CD8-positive, alpha-beta memory T cell (primary cell): ENCODE data around the gene USP1. TPM values are rescaled to one million over a fixed set of nuclear protein-coding genes. Genes with fewer than 3 reads are reported as not detected.

Experiments
- CTCF ChIA-PET: fragments of 350-600 bp; sonication (Branson Sonifier 250); formaldehyde crosslinking; loops from one replicate; lab custom pipeline; 2021; ENCODE audit warnings: antibody characterized with exemption; lab: Charles Lee
- POLR2A ChIA-PET: fragments of 350-600 bp; sonication (Branson Sonifier 250); formaldehyde crosslinking; loops from one replicate; lab custom pipeline; 2021; ENCODE audit warnings: antibody characterized with exemption; lab: Charles Lee
- DNase-seq, 5 donors: peaks; one replicate each; pipeline versions ENCODE4 v3.0.0 to v3.0.0-alpha.2; 2020 to 2022; ENCODE audit warnings: mixed read lengths in 1 of 5
- H3K27ac ChIP-seq: one replicate; pipeline ENCODE4 v1.7.0; 2013; ENCODE audit warnings: low read depth, mild to moderate bottlenecking, low read length, moderate library complexity
- H3K27me3 ChIP-seq: 2 replicates; pipeline ENCODE4 v1.7.0; 2013; ENCODE audit warnings: low read length, mild to moderate bottlenecking; ENCODE audit not compliant: insufficient read depth, poor library complexity, severe bottlenecking
- H3K36me3 ChIP-seq: 2 replicates; pipeline ENCODE4 v1.7.0; 2013; ENCODE audit warnings: mild to moderate bottlenecking, low read length, moderate library complexity; ENCODE audit not compliant: insufficient read depth
- H3K4me1 ChIP-seq: 2 replicates; pipeline ENCODE4 v1.7.0; 2013; ENCODE audit warnings: mild to moderate bottlenecking, low read length, moderate library complexity; ENCODE audit not compliant: insufficient read depth
- H3K4me3 ChIP-seq: 2 replicates; pipeline ENCODE4 v1.7.0; 2013; ENCODE audit warnings: mild to moderate bottlenecking, low read length
- H3K9me3 ChIP-seq: 2 replicates; pipeline ENCODE4 v1.7.0; 2013; ENCODE audit warnings: mild to moderate bottlenecking, low read length
- H3K27ac Mint-ChIP-seq, 8 donors: one replicate each; pipeline ENCODE4 v1.8.0; 2020 to 2021; ENCODE audit warnings: mixed read lengths in 8 of 8, mild to moderate bottlenecking in 6 of 8, inconsistent platforms in 3 of 8, moderate library complexity in 3 of 8
- H3K27me3 Mint-ChIP-seq, 2 donors: one replicate each; pipeline ENCODE4 v1.8.0; 2020 to 2021; ENCODE audit warnings: mixed read lengths in 2 of 2, mild to moderate bottlenecking in 1 of 2, moderate library complexity in 1 of 2
- H3K36me3 Mint-ChIP-seq, 3 donors: one replicate each; pipeline ENCODE4 v1.8.0; 2020 to 2021; ENCODE audit warnings: mixed read lengths in 3 of 3, inconsistent platforms in 1 of 3, mild to moderate bottlenecking in 1 of 3
- H3K4me1 Mint-ChIP-seq, 3 donors: one replicate each; pipeline ENCODE4 v1.8.0; 2020 to 2021; ENCODE audit warnings: mixed read lengths in 3 of 3, inconsistent platforms in 1 of 3, mild to moderate bottlenecking in 1 of 3
- H3K4me3 Mint-ChIP-seq, 7 donors: one replicate each; pipeline ENCODE4 v1.8.0; 2020 to 2021; ENCODE audit warnings: mixed read lengths in 7 of 7, mild to moderate bottlenecking in 6 of 7, moderate library complexity in 4 of 7, inconsistent platforms in 2 of 7
- H3K9me3 Mint-ChIP-seq, 5 donors: one replicate each; pipeline ENCODE4 v1.8.0; 2020 to 2022; ENCODE audit warnings: mixed read lengths in 5 of 5, mild to moderate bottlenecking in 3 of 5, moderate library complexity in 2 of 5, inconsistent platforms in 1 of 5
- polyA plus RNA-seq: library from polyadenylated mRNA; unstranded; fragments of 300-500 nt; fragmentation: Illumina TruSeq; gene quantifications from one replicate; pipeline ENCODE4 v1.2.3, GENCODE V29; 2021
- total RNA-seq, 2 experiments: library from RNA; stranded (reverse); gene quantifications; one replicate each; pipeline ENCODE4 v1.2.3, GENCODE V29; 2021

USP1 gene
- total and polyA plus RNA-seq, 3 experiments from 2014 or later, result 28.2 to 106 (median 102) TPM

- H3K9me3 Mint-ChIP-seq, result no peaks in the 10 kb centered on the region
- H3K4me3 Mint-ChIP-seq, result no peak overlapping the region
- peaks cover 7 to 26% (median 15%) of the 10 kb centered on the region in 3 donors for H3K36me3 Mint-ChIP-seq
- Histone ChIP-seq H3K27me3 (no peaks in the 10 kb centered on the region), H3K4me1 (no peaks in the 10 kb centered on the region), H3K9me3 (no peaks in the 10 kb centered on the region), H3K27ac (no peak overlapping the region), H3K36me3 (no peaks in the 10 kb centered on the region), H3K4me3 (no peak overlapping the region)
- H3K27me3 Mint-ChIP-seq, result no peaks in the 10 kb centered on the region
- POLR2A ChIA-PET, result no interaction called here
- no peak overlapping the region for H3K27ac Mint-ChIP-seq
- no peak for DNase-seq
- H3K4me1 Mint-ChIP-seq, result no peaks in the 10 kb centered on the region
- CTCF ChIA-PET, result no interaction called here
Measured at GRCh38 chr1:62476525-62477219, 39.8 kb downstream of the USP1 start.

GRCh38 chr1:62481681-62482080 is 44.8 kb downstream of the USP1 start:
- no peaks in the 10 kb centered on the region for H3K4me1 Mint-ChIP-seq
- peaks cover 0 to 3% of the 10 kb centered on the region in 2 donors for H3K27me3 Mint-ChIP-seq
- Histone ChIP-seq H3K27me3 (no peaks in the 10 kb centered on the region), H3K27ac (no peak overlapping the region), H3K36me3 (no peaks in the 10 kb centered on the region), H3K4me1 (no peaks in the 10 kb centered on the region), H3K9me3 (no peaks in the 10 kb centered on the region), H3K4me3 (no peak overlapping the region)
- H3K36me3 Mint-ChIP-seq, result peaks cover 0 to 12% (median 0%) of the 10 kb centered on the region in 3 donors
- no peak overlapping the region for H3K27ac Mint-ChIP-seq
- CTCF ChIA-PET, result no interaction called here
- POLR2A ChIA-PET, result no interaction called here
- H3K9me3 Mint-ChIP-seq, result no peaks in the 10 kb centered on the region
- DNase-seq, result no peak
- H3K4me3 Mint-ChIP-seq, result no peak overlapping the region

- no peaks in the 10 kb centered on the region for H3K9me3 ChIP-seq
- ChIA-PET POLR2A (no interaction called here), CTCF (no interaction called here)
- H3K27me3 Mint-ChIP-seq, result peaks cover 0 to 3% of the 10 kb centered on the region in 2 donors
- no peaks in the 10 kb centered on the region for H3K9me3 Mint-ChIP-seq
- no peak overlapping the region for H3K4me3 ChIP-seq
- no peak for DNase-seq
- H3K27ac Mint-ChIP-seq, result no peak overlapping the region
- H3K4me3 Mint-ChIP-seq, result no peak overlapping the region
- no peaks in the 10 kb centered on the region for H3K4me1 Mint-ChIP-seq
- H3K27me3 ChIP-seq, result no peaks in the 10 kb centered on the region
- no peaks in the 10 kb centered on the region for H3K36me3 ChIP-seq
- peaks cover 0 to 14% (median 4%) of the 10 kb centered on the region in 3 donors for H3K36me3 Mint-ChIP-seq
- no peaks in the 10 kb centered on the region for H3K4me1 ChIP-seq
- no peak overlapping the region for H3K27ac ChIP-seq
Measured at GRCh38 chr1:62484824-62485468, 48.1 kb downstream of the USP1 start.

- peaks cover 0 to 3% of the 10 kb centered on the region in 2 donors for H3K27me3 Mint-ChIP-seq
- no peak for DNase-seq
- ChIA-PET CTCF (no interaction called here), POLR2A (no interaction called here)
- no peak overlapping the region for H3K27ac ChIP-seq
- no peaks in the 10 kb centered on the region for H3K4me1 Mint-ChIP-seq
- no peaks in the 10 kb centered on the region for H3K27me3 ChIP-seq
- no peaks in the 10 kb centered on the region for H3K9me3 Mint-ChIP-seq
- no peak overlapping the region for H3K4me3 Mint-ChIP-seq
- H3K36me3 Mint-ChIP-seq, result peaks cover 6 to 19% (median 10%) of the 10 kb centered on the region in 3 donors
- no peaks in the 10 kb centered on the region for H3K9me3 ChIP-seq
- H3K36me3 ChIP-seq, result no peaks in the 10 kb centered on the region
- no peak overlapping the region for H3K4me3 ChIP-seq
- no peaks in the 10 kb centered on the region for H3K4me1 ChIP-seq
- H3K27ac Mint-ChIP-seq, result peak overlapping the region in 1 of 8 donors; percentile 52
Measured at GRCh38 chr1:62487956-62488355, 51.1 kb downstream of the USP1 start.

- Histone ChIP-seq H3K36me3 (no peaks in the 10 kb centered on the region), H3K27ac (no peak overlapping the region), H3K9me3 (no peaks in the 10 kb centered on the region), H3K27me3 (no peaks in the 10 kb centered on the region), H3K4me3 (no peak overlapping the region), H3K4me1 (no peaks in the 10 kb centered on the region)
- Mint-ChIP-seq H3K27ac (no peak overlapping the region), H3K9me3 (no peaks in the 10 kb centered on the region), H3K4me1 (no peaks in the 10 kb centered on the region), H3K4me3 (no peak overlapping the region), H3K36me3 (peaks cover 8 to 36% (median 9%) of the 10 kb centered on the region in 3 donors), H3K27me3 (no peaks in the 10 kb centered on the region)
- DNase-seq, result no peak
- ChIA-PET POLR2A (no interaction called here), CTCF (no interaction called here)
Measured at GRCh38 chr1:62492521-62492920, 55.7 kb downstream of the USP1 start.

GRCh38 chr1:62493656-62494055 is 56.8 kb downstream of the USP1 start:
- Mint-ChIP-seq H3K4me1 (no peaks in the 10 kb centered on the region), H3K36me3 (peaks cover 9 to 35% (median 9%) of the 10 kb centered on the region in 3 donors), H3K9me3 (no peaks in the 10 kb centered on the region), H3K27ac (no peak overlapping the region), H3K4me3 (no peak overlapping the region), H3K27me3 (peaks cover 0 to 4% of the 10 kb centered on the region in 2 donors)
- H3K4me3 ChIP-seq, result no peak overlapping the region
- no peak for DNase-seq
- POLR2A ChIA-PET, result no interaction called here
- H3K4me1 ChIP-seq, result no peaks in the 10 kb centered on the region
- no peaks in the 10 kb centered on the region for H3K9me3 ChIP-seq
- H3K36me3 ChIP-seq, result no peaks in the 10 kb centered on the region
- CTCF ChIA-PET, result no interaction called here
- no peaks in the 10 kb centered on the region for H3K27me3 ChIP-seq
- H3K27ac ChIP-seq, result no peak overlapping the region

GRCh38 chr1:62494137-62494536 is 57.3 kb downstream of the USP1 start:
- ChIA-PET CTCF (no interaction called here), POLR2A (no interaction called here)
- Histone ChIP-seq H3K9me3 (no peaks in the 10 kb centered on the region), H3K4me1 (no peaks in the 10 kb centered on the region), H3K4me3 (no peak overlapping the region), H3K27ac (no peak overlapping the region), H3K27me3 (no peaks in the 10 kb centered on the region), H3K36me3 (no peaks in the 10 kb centered on the region)
- no peaks in the 10 kb centered on the region for H3K9me3 Mint-ChIP-seq
- peaks cover 0 to 4% of the 10 kb centered on the region in 2 donors for H3K27me3 Mint-ChIP-seq
- DNase-seq, result no peak
- peaks cover 9 to 33% (median 9%) of the 10 kb centered on the region in 3 donors for H3K36me3 Mint-ChIP-seq
- no peak overlapping the region for H3K4me3 Mint-ChIP-seq
- H3K4me1 Mint-ChIP-seq, result no peaks in the 10 kb centered on the region
- no peak overlapping the region for H3K27ac Mint-ChIP-seq

GRCh38 chr1:62500210-62500609 is 63.4 kb downstream of the USP1 start:
- H3K27ac Mint-ChIP-seq, result no peak overlapping the region
- no peaks in the 10 kb centered on the region for H3K4me1 Mint-ChIP-seq
- H3K36me3 Mint-ChIP-seq, result peaks cover 3 to 12% (median 5%) of the 10 kb centered on the region in 3 donors
- no peak overlapping the region for H3K4me3 ChIP-seq
- H3K27me3 Mint-ChIP-seq, result peaks cover 3 to 4% of the 10 kb centered on the region in 2 donors
- H3K9me3 ChIP-seq, result no peaks in the 10 kb centered on the region
- no peaks in the 10 kb centered on the region for H3K9me3 Mint-ChIP-seq
- ChIA-PET POLR2A (no interaction called here), CTCF (interaction anchor here (1.0 kb wide), 1 partner anchor 357 kb away, joined by 3 read pairs; no protein-coding TSS in a partner anchor)
- no peak overlapping the region for H3K4me3 Mint-ChIP-seq
- H3K27ac ChIP-seq, result no peak overlapping the region
- no peaks in the 10 kb centered on the region for H3K36me3 ChIP-seq
- H3K4me1 ChIP-seq, result no peaks in the 10 kb centered on the region
- no peaks in the 10 kb centered on the region for H3K27me3 ChIP-seq
- DNase-seq, result no peak
